HG03442 (cell line): ENCODE data around the gene PTGER4.
A peak's percentile ranks its signal among the peaks of the same experiment; 100 is the strongest.
"Not testable (repeated sequence)": the region's sequence is repeated elsewhere in the genome, so short reads cannot be mapped to it uniquely, and the experiment has no call there.

Experiments used
- ATAC-seq: cut with Tn5 transposase; IDR thresholded peaks from one replicate; pipeline ENCODE4 v1.9.1; 2021; ENCODE audit warnings: mild to moderate bottlenecking, moderate library complexity; ENCODE audit not compliant: unreplicated experiment

The PTGER4 gene

GRCh38 chr5:40688996-40689395, 9.3 kb downstream of the PTGER4 start:
- ATAC-seq = no peak

GRCh38 chr5:40689438-40689837, 9.7 kb downstream of the PTGER4 start:
- ATAC-seq = peak; percentile 85

DNA sequence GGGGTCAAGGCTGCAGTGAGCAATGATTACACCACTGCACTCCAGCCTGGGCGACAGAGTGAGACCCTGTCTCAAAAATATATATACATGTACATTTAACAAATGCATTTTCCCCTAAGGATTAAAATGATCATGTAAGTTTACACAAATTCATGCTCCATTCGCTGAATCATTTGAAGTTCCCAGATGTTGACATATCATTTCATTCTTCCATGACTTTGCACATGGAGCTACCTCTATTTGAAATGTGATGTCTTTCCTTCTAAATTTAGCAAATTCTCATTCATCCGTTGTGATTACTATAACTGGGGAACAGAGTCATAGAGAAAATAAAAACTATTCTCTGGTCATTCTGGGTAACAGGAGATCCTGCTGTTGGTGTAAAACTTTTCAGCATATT, 10.6 kb downstream of the PTGER4 start:
- no peak for ATAC-seq

GRCh38 chr5:40691894-40692293, 12.2 kb downstream of the PTGER4 start:
- ATAC-seq = no peak

DNA sequence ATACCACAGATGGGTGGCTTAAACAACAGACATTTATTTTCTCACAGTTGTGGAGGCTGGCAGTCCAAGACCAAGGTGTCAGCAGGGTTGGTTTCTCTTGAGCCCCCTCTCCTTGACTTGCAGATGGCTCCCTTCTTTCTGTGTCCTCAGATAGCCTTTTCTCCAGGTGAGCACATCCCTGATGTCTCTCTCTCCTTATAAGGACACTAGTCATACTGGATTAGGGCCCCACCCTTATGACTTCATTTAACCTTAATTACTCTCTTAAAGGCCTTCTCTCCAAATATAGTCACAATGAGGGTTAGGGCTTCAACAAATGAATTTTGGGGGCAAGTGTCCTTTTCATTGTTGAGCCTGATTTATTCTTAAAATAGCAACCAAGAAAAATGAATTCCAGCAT, 14.7 kb downstream of the PTGER4 start:
- no peak for ATAC-seq

- ATAC-seq = no peak
Measured at GRCh38 chr5:40700116-40700782, 20.5 kb downstream of the PTGER4 start.

- ATAC-seq = not testable (repeated sequence)
Measured at GRCh38 chr5:40702027-40702426, 22.3 kb downstream of the PTGER4 start.

- ATAC-seq = not testable (repeated sequence)
Measured at GRCh38 chr5:40705484-40705883, 25.8 kb downstream of the PTGER4 start.

DNA sequence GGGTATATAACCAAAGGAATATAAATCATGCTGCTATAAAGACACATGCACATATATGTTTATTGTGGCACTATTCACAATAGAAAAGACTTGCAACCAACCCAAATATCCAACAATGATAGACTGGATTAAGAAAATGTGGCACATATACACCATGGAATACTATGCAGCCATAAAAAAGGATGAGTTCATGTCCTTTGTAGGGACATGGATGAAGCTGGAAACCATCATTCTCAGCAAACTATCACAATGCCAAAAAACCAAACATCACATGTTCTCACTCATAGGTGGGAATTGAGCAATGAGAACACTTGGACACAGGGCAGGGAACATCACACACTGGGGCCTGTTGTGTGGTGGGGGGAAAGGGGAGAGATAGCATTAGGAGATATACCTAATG, 30.9 kb downstream of the PTGER4 start:
- not testable (repeated sequence) for ATAC-seq

DNA sequence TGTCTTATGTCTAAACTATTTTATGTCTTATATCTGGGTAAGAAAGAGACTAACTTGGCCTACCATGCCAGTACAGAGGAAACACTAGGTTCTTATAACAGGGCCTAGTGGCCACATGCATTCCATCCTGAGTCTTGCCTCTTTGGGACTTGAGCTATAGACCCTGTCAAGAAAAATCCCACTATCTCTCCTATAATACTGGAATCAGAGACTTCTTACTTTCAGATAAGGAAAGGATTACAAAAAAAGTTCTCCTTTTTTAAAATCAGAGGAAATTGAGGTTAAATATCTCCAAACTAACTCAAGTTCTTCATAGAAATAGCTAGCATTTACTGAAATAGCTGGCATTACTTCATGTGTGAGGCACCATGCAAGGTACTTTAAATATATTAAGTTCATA, 34.3 kb downstream of the PTGER4 start:
- ATAC-seq = no peak

- ATAC-seq = no peak
Measured at GRCh38 chr5:40716000-40716399, 36.3 kb downstream of the PTGER4 start.

DNA sequence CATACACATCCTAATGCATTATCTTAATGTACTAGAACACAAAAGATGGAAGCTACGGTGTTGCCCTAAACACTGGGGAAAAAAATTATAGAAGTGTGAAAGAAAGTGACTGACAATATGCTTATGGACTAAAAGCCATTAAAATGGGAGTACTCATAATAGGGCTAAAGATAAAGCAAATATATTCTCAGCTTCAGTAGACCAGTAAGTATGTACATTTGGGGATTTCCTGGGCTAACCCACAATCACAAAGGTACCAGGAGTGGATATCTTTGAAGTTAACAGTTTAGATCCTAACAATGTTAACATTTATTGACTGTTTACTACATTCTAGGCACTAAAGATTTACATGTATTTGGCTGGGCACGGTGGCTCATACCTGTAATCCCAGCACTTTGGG, 36.9 kb downstream of the PTGER4 start:
- no peak for ATAC-seq

GRCh38 chr5:40717281-40717680, 37.6 kb downstream of the PTGER4 start:
- ATAC-seq = no peak

DNA sequence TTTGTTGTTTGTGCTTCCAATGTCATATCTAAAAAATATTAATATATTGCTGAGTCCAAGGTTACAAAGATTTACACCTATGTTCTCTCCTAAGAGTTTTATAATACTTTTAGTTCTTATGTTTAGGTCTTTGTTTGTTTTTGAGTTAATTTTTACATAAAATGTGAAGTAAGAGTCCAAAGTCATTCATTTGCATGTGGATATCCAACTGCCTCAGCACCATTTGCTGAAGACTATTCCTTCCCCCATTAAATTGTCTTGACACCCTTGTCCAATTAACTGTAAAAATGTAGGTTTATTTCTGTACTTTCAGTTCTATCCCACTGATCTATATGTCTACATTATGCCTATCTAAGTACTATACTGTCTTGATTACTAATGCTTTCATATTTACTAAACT, 40.4 kb downstream of the PTGER4 start:
- no peak for ATAC-seq

DNA sequence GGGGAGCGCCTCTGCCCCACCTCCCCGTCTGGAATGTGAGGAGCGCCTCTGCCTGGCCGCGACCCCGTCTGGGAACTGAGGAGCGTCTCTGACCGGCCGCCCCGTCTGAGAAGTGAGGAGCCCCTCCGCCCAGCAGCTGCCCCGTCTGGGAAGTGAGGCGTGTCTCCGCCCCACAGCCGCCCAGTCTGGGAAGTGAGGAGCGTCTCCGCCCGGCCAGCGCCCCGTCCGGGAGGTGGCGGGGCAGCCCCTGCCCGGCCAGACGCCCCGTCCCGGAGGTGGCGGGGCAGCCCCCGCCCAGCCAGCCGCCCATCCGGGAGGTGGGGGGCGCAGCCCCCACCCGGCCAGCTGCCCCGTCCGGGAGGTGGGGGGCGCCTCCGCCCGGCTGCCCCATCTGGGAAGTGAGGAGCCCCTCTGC, 42.8 kb downstream of the PTGER4 start:
- not testable (repeated sequence) for ATAC-seq

GRCh38 chr5:40733434-40733833, 53.7 kb downstream of the PTGER4 start:
- ATAC-seq = no peak

GRCh38 chr5:40733879-40734563, 54.3 kb downstream of the PTGER4 start:
- ATAC-seq = no peak

- no peak for ATAC-seq
Measured at GRCh38 chr5:40734986-40735385, 55.3 kb downstream of the PTGER4 start.

- no peak for ATAC-seq
Measured at GRCh38 chr5:40735609-40736008, 55.9 kb downstream of the PTGER4 start.

- peak; percentile 85 for ATAC-seq
Measured at GRCh38 chr5:40736103-40736875, 56.6 kb downstream of the PTGER4 start.

- no peak for ATAC-seq
Measured at GRCh38 chr5:40738502-40738901, 58.8 kb downstream of the PTGER4 start.
